GM12865 (cell line): ENCODE results near the gene FGFBP2.

Experiments
- DNase-seq: peaks from one replicate; pipeline ENCODE4 v3.0.0; 2010; ENCODE audit warnings: low read depth
- H3K4me3 ChIP-seq: 2 replicates; pipeline ENCODE4 v1.5.1; 2011; ENCODE audit warnings: mild to moderate bottlenecking, low read depth, low read length, control low read depth
- CTCF ChIP-seq: IDR thresholded peaks from 2 replicates; pipeline ENCODE4 v1.5.1; 2011; ENCODE audit warnings: low read length, control low read depth, low read depth, inconsistent platforms; ENCODE audit not compliant: insufficient read depth; ENCODE audit errors: missing control alignments

FGFBP2 gene, protein sequence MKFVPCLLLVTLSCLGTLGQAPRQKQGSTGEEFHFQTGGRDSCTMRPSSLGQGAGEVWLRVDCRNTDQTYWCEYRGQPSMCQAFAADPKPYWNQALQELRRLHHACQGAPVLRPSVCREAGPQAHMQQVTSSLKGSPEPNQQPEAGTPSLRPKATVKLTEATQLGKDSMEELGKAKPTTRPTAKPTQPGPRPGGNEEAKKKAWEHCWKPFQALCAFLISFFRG

GRCh38 chr4:15963001-15963451, at the start of gene FGFBP2:
Gene FGFBP2, minus strand, starts transcription at chr4:15963175. Its CDS starts 46 bp downstream, at chr4:15963129.
- no peak within 1 kb of the TSS for H3K4me3 ChIP-seq
- DNase-seq, result peak; percentile 30
- TF ChIP-seq CTCF, result peak; percentile 31

DNA sequence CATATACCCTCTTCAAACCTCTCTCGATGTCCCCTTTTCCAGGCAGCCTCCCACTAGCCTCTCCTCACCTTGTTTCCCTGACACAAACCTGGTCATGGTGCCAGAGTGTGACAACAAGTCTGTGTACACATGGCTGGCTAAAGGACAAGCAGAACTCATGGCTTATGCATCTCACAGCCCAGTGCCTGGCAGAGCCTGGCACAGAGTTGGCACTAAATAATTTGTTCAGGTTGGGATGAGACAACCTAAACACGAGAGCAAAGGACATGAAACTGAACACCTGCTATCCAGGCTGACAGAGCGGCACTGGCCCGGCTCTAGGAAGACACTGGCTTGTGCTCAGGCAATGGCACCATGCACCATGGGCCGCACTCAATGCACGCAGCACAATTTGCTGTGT, 48.2 kb upstream of the FGFBP2 start:
- no peak for DNase-seq

GRCh38 chr4:16009153-16009552, 46.2 kb upstream of the FGFBP2 start:
- H3K4me3 ChIP-seq, result no peak overlapping the region
- no peak for DNase-seq
- no peak for TF ChIP-seq CTCF

More for the DNA sequence above, 48.2 kb upstream of the FGFBP2 start:
- no peak overlapping the region for H3K4me3 ChIP-seq
- TF ChIP-seq CTCF, result no peak

- DNase-seq, result no peak
- TF ChIP-seq CTCF, result no peak
- H3K4me3 ChIP-seq, result no peak overlapping the region
Observed at GRCh38 chr4:16007471-16008095, 44.6 kb upstream of the FGFBP2 start.

DNA sequence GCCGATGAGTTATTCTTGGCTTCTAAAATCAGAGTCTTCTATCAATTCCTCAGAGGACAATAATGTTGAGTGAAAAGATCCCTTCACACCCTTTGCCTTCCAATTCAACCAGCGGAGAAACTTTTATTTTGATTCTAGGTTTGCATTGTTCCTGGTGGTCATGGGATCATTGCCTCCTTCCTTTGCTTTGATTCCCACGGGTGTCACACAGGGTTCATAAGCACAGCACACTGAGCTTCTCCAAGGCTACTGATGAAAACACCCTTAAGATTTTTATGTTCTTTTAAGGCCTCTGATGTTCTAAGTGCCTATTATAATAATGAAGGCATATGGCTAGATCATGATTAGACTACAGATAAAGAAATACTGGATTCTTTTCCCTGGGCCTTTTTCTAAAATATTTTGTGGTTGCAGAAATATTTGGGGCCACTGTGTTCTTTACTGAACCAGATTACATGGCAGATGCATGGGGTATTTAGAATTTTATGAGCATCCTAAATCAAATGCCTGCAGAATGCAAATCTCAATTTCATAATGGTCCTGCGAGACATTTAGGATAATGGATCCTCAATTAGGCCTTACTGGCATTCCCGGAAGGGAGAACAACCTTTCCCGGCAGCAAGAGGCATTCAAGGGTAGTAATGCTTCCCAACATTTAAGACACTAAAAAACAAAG, 43.9 kb upstream of the FGFBP2 start:
- DNase-seq, result no peak
- TF ChIP-seq CTCF, result no peak
- no peak overlapping the region for H3K4me3 ChIP-seq

- DNase-seq, result no peak
- H3K4me3 ChIP-seq, result no peak overlapping the region
- TF ChIP-seq CTCF, result no peak
Observed at GRCh38 chr4:16005676-16006075, 42.7 kb upstream of the FGFBP2 start.
